HuH-7 (cell line): Measurements from ENCODE around the gene CHD2.

Experiments
- DNase-seq: peaks from one replicate; pipeline ENCODE4 v3.0.0; 2011; ENCODE audit warnings: low spot score

Gene CHD2

DNA sequence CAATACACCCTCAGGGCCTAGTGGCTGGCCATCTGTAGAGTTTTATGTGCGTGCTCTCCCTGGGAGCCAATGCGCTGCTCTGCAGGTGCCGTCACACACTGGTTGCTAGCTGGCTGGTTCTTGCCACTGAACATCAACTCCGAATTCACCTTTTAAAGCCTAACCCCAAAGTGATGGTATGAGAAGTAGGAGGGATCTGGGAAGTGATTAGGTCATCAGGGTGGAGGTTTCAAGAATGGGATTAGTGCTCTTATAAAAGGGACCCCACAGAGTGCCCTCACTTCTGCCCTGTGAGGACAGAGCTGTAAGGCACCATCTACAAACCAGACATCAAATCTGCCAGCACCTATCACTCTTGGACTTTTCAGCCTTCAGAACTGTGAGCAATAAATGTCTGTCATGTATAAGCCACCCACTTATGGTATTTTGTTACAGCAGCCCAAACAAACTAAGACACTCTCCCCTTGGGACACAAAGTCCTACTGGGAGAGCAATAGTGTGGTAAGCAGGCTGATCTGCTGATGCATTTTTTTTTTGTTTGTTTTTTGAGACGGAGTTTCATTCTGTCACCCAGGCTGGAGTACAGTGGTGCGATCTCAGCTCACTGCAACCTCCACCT lies 168.6 kb downstream of the CHD2 start:
- no peak for DNase-seq

DNA sequence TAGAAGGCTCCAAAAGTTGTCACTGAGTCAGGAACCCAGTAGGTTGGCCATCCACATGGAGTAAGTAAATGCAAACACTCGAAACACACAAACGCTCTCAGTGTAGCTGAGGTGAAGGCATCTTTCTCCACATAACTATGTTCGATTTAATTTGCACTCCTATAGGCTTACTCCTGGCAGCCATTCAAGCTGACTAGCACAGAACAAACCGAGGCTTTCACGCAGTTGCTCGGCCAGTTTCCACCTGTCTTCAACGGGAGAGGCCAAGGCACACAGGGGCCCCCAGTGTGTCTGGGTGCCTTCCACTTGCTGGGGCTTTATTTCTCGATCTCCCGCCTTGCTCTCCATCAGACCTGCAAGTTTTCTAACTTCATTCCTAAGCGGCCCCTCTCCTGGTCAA lies 170.0 kb downstream of the CHD2 start:
- no peak for DNase-seq

DNA sequence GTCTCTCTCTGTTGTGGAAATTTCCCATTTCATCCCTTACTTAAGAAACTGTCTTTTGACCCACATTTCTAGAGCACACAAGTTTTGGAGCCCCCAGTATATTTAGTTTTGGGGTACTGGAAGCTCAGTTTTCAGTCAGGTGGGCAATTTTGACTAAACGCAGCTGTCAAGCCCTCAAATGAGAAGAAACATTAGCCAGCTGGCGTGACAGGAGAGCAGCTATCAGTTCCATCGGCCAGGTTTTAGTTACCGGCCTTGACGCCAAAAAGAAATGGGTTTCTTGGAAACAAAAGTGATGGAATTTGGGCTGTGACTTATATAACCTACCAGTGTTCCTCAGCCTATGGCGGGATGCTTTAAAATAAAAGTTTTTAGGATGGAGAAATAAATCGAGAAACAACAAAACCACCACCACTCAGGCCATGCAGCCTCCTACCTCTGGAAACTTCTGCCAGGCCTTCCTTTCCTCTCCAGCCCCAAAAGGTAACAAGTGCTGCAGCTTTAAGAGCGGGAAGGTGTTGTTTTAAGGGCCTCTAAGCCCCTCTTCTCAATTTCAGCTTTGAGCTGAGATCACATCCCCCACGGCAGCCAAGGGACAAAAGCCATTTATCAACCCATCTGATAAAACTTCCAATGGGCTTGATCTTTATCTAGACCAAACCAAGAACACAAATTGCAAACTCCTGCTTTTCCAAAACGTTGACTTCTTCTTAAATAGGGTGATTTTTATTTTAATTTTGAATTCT lies 170.6 kb downstream of the CHD2 start:
- DNase-seq = no peak

DNA sequence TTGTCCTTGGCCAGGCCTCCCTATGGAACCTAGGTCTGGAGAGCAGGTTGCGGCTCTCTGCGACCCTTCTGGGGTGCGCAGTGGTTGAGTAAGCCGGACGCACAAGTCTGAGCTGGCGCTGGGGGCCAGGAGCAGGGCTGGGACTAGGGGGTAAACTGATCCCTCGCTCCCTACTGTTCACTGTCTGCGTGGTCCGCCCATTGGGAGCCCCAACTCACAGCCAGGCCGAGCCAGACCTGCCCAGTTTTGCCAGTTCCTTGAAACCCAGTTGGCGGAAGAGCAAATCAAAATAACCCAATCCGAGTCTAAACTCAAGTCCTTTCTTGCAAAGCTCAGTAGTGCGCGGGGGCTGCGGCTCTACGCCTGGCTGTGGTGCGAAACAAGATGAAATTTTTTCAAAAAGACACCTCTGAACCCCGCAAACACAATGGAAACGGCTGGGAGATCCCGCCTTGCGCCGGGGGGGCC lies 171.4 kb downstream of the CHD2 start:
- DNase-seq = no peak

DNA sequence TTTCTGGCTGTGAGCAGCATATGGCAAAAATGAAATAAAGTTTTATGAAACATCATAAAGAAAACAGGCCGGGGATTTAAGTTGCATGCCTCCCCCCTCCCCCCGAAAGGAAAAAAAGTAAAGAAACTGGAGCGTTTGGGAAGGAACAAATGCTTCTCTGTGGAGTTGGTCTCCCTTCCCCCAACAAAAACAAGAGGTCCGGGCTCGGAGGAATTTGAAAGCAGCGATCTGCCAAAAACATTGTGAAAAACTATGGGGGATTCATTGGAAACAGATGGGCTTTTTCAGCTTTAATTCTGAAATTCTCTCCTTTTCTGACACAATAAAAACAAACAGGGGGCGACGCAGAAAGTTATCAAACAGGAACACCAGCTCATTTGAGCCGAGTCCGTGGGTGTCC lies 171.9 kb downstream of the CHD2 start:
- DNase-seq = no peak

DNA sequence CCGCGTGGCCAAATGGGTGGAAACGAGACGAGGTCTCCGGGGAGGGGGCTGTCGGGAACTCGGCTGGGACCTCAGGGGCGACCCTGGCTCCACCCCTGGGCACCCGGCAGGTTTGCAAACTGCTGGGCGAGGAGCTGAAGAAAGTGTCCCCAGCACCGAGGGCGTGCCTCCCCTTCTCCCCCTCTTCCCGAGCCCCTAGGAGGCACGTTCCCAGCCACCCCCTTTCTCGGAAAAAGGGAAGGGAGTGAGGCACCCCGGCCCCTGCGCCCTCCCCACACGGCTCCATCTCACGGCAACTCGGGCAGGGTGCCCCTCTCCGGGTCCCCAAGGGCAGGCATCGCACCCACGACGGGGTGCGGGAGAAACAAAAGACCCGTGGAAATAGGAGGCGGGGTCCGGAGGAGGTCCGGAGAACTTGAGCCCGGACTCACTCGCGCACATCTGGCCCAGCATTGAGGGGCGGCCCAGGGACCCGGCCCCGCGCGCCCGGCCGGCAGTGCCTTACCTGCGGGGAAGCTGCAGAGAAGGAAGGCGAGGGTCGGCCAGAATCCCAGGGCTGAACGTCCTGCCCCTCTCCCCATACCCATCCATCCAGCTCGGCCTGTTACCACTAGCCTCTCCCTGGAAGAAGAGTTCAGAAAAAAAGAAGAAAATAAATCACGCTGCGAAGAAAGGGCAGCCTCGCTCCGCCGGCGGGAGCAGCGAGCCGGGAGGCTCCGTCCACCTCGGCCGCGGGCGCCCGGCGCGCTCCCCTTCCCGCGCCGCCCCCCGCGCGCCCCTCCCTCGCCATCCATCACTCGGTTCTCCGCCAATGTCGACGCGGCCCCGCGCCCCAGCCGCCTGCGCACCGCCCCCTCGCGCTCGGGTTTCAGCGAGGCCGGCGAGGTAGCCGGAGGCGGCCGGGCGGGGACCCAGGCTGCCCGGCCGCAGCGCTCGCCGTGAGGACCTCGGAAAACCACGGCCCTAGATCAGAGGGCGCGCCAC lies 172.6 kb downstream of the CHD2 start:
- peak; percentile 73 for DNase-seq

DNA sequence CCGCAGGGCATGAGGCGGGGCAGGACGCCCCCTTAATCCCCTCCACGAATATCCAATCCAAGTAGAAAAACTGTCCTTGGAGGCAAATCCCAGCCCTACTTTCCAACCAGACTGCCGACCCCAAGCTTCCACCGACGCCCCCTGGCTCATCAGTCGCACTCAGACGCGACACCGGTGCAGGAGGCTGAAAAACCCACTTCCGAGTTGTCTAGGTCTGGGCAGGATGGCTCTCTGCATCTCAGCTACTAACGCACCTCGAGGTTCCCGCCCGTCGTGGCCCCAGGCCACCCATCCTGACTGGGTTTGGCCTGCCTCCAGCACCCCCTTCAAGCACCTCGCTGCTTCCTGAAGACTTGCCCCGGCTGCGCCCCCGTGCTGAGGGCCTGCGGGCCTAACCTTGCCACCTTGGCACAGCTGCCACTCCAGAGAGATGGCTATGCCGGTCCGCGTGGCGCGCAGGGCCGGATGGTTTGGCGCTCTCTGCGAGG lies 173.4 kb downstream of the CHD2 start:
- no peak for DNase-seq

DNA sequence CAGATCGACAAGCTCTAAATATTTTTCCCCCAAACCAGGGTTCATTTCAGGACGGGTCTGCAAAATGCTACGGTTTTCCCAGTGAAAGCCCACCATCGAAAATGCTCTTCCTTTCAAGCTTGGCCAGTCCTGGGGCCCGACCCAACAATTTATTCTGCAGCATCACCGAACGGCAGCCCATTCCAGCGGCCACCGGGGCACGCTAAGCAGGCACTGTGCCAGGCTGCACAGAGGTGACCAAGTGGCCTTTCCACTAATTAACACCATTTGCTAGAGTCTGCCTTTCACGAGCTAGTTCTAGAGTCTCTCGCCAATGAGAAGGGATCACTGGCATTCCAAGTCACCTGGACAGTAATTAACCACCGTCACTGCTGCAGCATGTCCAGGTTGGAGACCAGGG lies 174.5 kb downstream of the CHD2 start:
- DNase-seq = no peak

DNA sequence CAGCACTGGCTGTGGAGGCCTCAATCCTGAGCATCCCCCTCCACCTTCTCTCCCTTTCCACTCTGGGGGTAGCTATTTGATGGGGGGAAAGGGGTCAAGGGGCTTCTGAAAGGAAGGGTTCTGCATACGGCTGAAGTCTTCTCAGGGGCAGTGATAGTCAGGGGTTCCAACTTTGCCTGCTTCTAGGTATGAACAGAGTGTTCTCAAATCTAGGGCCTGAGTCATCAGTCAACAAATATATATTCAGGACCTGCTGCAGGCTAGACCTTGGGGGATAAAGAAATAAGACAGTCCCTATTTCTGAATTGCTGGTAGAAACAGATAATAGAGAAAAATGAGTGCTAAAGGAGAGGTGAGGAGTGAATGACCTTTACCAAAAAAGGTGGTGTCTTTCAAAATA lies 176.1 kb downstream of the CHD2 start:
- DNase-seq = no peak

DNA sequence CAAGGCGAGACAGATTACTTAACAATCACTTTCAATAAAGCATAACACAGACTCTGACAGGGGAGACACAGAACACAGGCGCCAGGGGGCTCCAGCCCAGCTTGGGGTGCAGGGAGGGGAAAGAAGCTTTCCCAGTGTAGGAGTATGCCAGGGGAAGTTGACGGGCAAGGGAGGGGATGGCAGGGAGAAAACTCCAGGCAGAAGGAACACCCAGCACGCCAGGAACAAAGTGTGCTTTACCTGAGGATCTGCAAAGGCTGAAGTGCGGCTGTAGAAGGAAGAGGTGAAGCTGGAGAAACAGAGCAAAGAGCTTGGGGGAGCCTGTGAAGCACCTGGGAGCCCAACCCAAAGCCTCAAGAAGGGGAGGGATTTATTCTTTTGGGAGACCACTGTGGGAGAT lies 176.8 kb downstream of the CHD2 start:
- no peak for DNase-seq
